ENCODE results near the gene KRTAP17-1. TPM values are rescaled to one million over a fixed set of nuclear protein-coding genes. Genes with fewer than 3 reads are reported as not detected.
"Not testable (repeated sequence)": the region's sequence is repeated elsewhere in the genome, so short reads cannot be mapped to it uniquely, and the experiment has no call there.

KRTAP17-1 gene
- total RNA-seq, 2 experiments from 2014 or later: not detected

- Histone ChIP-seq H3K79me2 (ENCODE audit: insufficient read depth, low read depth, low read length) (no peaks in the 10 kb centered on the region), H3K36me3 (ENCODE audit: insufficient read depth, low read length) (no peaks in the 10 kb centered on the region), H3K4me3 (ENCODE audit: low read depth, low read length, poor library complexity, severe bottlenecking) (no peak overlapping the region), H2AFZ (ENCODE audit: low read length) (no peak overlapping the region), H3K4me2 (ENCODE audit: low read length) (no peak overlapping the region), H3K9me2 (ENCODE audit: insufficient read depth, low read length) (no peaks in the 10 kb centered on the region), H3K4me1 (ENCODE audit: insufficient read depth, low read length, poor library complexity, severe bottlenecking) (no peaks in the 10 kb centered on the region), H3K27ac (ENCODE audit: low read depth, low read length, poor library complexity, severe bottlenecking) (no peak overlapping the region), H3K9me3 (ENCODE audit: low read length) (no peaks in the 10 kb centered on the region), H4K20me1 (ENCODE audit: insufficient read depth, low read length) (no peaks in the 10 kb centered on the region)
- intact Hi-C loops (cut with micrococcal nuclease; ENCODE audit: unreplicated experiment): no loop called here
- DNase-seq (ENCODE audit: low spot score): no peak
- BruUV-seq (replicated peaks): no TSS peak
- no peak for TF ChIP-seq EZH2phosphoT487 (IDR thresholded peaks at IDR 0.05; ENCODE audit: borderline replicate concordance, low read depth, low read length)
- no peak for TF ChIP-seq CTCF (conservative IDR thresholded peaks at IDR 0.05; ENCODE audit: low read length)
- CTCF ChIA-PET (ENCODE audit: unreplicated experiment): no interaction called here
- POLR2A ChIA-PET: no interaction called here
Measured at GRCh38 chr17:41347869-41348760, 32.6 kb upstream of the KRTAP17-1 start.

GRCh38 chr17:41346421-41346820 lies 30.9 kb upstream of the KRTAP17-1 start:
- CTCF ChIA-PET (ENCODE audit: unreplicated experiment); H4K20me1 ChIP-seq (ENCODE audit: insufficient read depth, low read length); H3K79me2 ChIP-seq (ENCODE audit: insufficient read depth, low read depth, low read length); H3K9me3 ChIP-seq (ENCODE audit: low read length); H3K36me3 ChIP-seq (ENCODE audit: insufficient read depth, low read length); H3K9me2 ChIP-seq (ENCODE audit: insufficient read depth, low read length); H3K4me2 ChIP-seq (ENCODE audit: low read length); H3K4me3 ChIP-seq (ENCODE audit: low read depth, low read length, poor library complexity, severe bottlenecking); POLR2A ChIA-PET; H3K27ac ChIP-seq (ENCODE audit: low read depth, low read length, poor library complexity, severe bottlenecking); DNase-seq (ENCODE audit: low spot score); BruUV-seq (replicated peaks); H3K4me1 ChIP-seq (ENCODE audit: insufficient read depth, low read length, poor library complexity, severe bottlenecking); intact Hi-C loops (cut with micrococcal nuclease; ENCODE audit: unreplicated experiment); H2AFZ ChIP-seq (ENCODE audit: low read length): not testable (repeated sequence)

- Histone ChIP-seq H3K36me3 (ENCODE audit: insufficient read depth, low read length) (no peaks in the 10 kb centered on the region), H4K20me1 (ENCODE audit: insufficient read depth, low read length) (no peaks in the 10 kb centered on the region), H3K27ac (ENCODE audit: low read depth, low read length, poor library complexity, severe bottlenecking) (no peak overlapping the region), H3K4me2 (ENCODE audit: low read length) (no peak overlapping the region), H3K9me3 (ENCODE audit: low read length) (no peaks in the 10 kb centered on the region), H3K4me1 (ENCODE audit: insufficient read depth, low read length, poor library complexity, severe bottlenecking) (no peaks in the 10 kb centered on the region), H3K9me2 (ENCODE audit: insufficient read depth, low read length) (no peaks in the 10 kb centered on the region), H3K4me3 (ENCODE audit: low read depth, low read length, poor library complexity, severe bottlenecking) (no peak overlapping the region), H2AFZ (ENCODE audit: low read length) (no peak overlapping the region), H3K79me2 (ENCODE audit: insufficient read depth, low read depth, low read length) (no peaks in the 10 kb centered on the region)
- CTCF ChIA-PET (ENCODE audit: unreplicated experiment): no interaction called here
- POLR2A ChIA-PET: no interaction called here
- BruUV-seq (replicated peaks): no TSS peak
- no peak for DNase-seq (ENCODE audit: low spot score)
- intact Hi-C loops (cut with micrococcal nuclease; ENCODE audit: unreplicated experiment): no loop called here
- TF ChIP-seq EZH2phosphoT487 (IDR thresholded peaks at IDR 0.05; ENCODE audit: borderline replicate concordance, low read depth, low read length) (no peak), CTCF (conservative IDR thresholded peaks at IDR 0.05; ENCODE audit: low read length) (no peak)
Measured at GRCh38 chr17:41345992-41346391, 30.5 kb upstream of the KRTAP17-1 start.

Measured in OCI-LY7 (cell line).